Tibial artery (tissue), 4 donors: ENCODE data around the gene FOXF1.

Experiments used
- DNase-seq, 2 donors: peaks; one replicate each; pipeline ENCODE4 v3.0.0-alpha.2; 2019
- H3K27ac ChIP-seq, 2 donors: fragments of 200-600 bp; sonication (generic) in 1 of 2; 1 replicate in 1 of 2; 2 replicates in 1 of 2; pipeline ENCODE4 v1.5.1; 2018 to 2019; ENCODE audit warnings: mild to moderate bottlenecking in 1 of 2
- H3K27me3 ChIP-seq, 2 donors: fragments of 200-600 bp; sonication (generic) in 1 of 2; one replicate each; pipeline versions ENCODE4 v1.5.1 to v1.6.0; 2016 to 2019
- H3K36me3 ChIP-seq, 3 donors: fragments of 200-600 bp; sonication (generic) in 2 of 3; one replicate each; pipeline ENCODE4 v1.5.1; 2016 to 2019; ENCODE audit warnings: mild to moderate bottlenecking in 2 of 3
- H3K4me1 ChIP-seq, 4 donors: fragments of 200-600 bp; sonication (generic) in 2 of 4; 1 replicate in 3 of 4; 2 replicates in 1 of 4; pipeline ENCODE4 v1.5.1; 2016 to 2019
- H3K4me3 ChIP-seq, 2 donors: fragments of 200-600 bp; sonication (generic) in 1 of 2; 1 replicate in 1 of 2; 2 replicates in 1 of 2; pipeline ENCODE4 v1.5.1; 2018 to 2019; ENCODE audit warnings: mild to moderate bottlenecking in 2 of 2
- H3K9me3 ChIP-seq, 3 donors: fragments of 200-600 bp; sonication (generic) in 1 of 3; one replicate each; pipeline ENCODE4 v1.5.1; 2016 to 2019
- intact Hi-C: fragments of 100-400 bp; cut with DNase I; formaldehyde crosslinking; loops from one replicate; pipeline ENCODE4 v1.15.0; 2023; ENCODE audit warnings: low total_unique reads
- TF ChIP-seq, protein P1 (sequence below), 2 experiments: fragments of 200-600 bp in 1 of 2; fragments of 450-650 bp in 1 of 2; IDR thresholded peaks; one replicate each; pipeline ENCODE4 v1.5.1; 2017 to 2019; ENCODE audit warnings: antibody characterized with exemption in 2 of 2, mild to moderate bottlenecking in 1 of 2, moderate library complexity in 1 of 2

Gene FOXF1

DNA sequence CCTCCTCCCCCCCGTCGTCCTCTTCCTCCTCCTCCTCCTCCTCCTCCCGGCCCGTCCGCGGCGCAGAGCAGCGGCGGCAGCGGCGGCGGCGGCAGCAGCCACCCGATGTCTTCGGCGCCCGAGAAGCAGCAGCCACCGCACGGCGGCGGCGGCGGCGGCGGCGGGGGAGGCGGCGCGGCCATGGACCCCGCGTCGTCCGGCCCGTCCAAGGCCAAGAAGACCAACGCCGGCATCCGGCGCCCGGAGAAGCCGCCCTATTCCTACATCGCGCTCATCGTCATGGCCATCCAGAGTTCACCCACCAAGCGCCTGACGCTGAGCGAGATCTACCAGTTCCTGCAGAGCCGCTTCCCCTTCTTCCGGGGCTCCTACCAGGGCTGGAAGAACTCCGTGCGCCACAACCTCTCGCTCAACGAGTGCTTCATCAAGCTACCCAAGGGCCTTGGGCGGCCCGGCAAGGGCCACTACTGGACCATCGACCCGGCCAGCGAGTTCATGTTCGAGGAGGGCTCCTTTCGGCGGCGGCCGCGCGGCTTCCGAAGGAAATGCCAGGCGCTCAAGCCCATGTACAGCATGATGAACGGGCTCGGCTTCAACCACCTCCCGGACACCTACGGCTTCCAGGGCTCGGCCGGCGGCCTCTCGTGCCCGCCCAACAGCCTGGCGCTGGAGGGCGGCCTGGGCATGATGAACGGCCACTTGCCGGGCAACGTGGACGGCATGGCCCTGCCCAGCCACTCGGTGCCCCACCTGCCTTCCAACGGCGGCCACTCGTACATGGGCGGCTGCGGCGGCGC lies at the start of gene FOXF1:
Gene FOXF1, plus strand, starts transcription at position 63 of the 797 bp plus-strand sequence. Its CDS starts 43 bp downstream, at position 106.
- no peak for DNase-seq
- Histone ChIP-seq H3K36me3 (no peaks in the 10 kb centered on the region), H3K27me3 (peaks cover 21 to 92% of the 10 kb centered on the region in 2 donors), H3K4me1 (peaks cover 0 to 50% (median 43%) of the 10 kb centered on the region in 4 donors), H3K27ac (peak within 1 kb of the TSS; percentile 43 to 64), H3K4me3 (peak within 1 kb of the TSS; percentile 58 to 75), H3K9me3 (no peaks in the 10 kb centered on the region)
- intact Hi-C loops, result loop anchor here (5.0 to 10.0 kb wide), 2 partner anchors 168 to 686 kb away; no protein-coding TSS in a partner anchor
- TF ChIP-seq, protein P1, sequence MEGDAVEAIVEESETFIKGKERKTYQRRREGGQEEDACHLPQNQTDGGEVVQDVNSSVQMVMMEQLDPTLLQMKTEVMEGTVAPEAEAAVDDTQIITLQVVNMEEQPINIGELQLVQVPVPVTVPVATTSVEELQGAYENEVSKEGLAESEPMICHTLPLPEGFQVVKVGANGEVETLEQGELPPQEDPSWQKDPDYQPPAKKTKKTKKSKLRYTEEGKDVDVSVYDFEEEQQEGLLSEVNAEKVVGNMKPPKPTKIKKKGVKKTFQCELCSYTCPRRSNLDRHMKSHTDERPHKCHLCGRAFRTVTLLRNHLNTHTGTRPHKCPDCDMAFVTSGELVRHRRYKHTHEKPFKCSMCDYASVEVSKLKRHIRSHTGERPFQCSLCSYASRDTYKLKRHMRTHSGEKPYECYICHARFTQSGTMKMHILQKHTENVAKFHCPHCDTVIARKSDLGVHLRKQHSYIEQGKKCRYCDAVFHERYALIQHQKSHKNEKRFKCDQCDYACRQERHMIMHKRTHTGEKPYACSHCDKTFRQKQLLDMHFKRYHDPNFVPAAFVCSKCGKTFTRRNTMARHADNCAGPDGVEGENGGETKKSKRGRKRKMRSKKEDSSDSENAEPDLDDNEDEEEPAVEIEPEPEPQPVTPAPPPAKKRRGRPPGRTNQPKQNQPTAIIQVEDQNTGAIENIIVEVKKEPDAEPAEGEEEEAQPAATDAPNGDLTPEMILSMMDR (IDR thresholded peaks at IDR 0.05), result no peak

DNA sequence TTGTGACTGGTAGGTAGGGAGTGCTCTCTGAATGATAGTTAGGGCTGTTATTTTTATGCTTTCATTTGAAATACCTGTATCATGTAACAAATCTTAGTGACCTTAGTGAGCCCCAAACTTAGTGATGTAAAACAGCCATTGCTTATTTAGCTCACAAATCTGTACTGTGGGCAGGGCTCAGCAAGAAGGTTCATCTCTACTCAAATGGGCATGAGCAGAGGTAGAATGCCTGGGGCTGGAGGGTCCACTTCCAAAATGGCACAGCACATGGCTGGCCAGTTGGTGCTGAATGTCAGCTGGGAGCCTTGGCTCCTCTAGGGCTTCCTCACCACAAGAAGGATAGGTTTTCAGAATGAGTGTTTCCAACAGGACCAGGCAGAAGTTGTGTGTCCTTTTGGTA lies 49.3 kb upstream of the FOXF1 start:
- TF ChIP-seq, protein P1 (IDR thresholded peaks at IDR 0.05), result no peak
- peaks cover 0 to 30% of the 10 kb centered on the region in 2 donors for H3K27me3 ChIP-seq
- no peak overlapping the region for H3K4me3 ChIP-seq
- no peaks in the 10 kb centered on the region for H3K36me3 ChIP-seq
- no peak for DNase-seq
- peaks cover 0 to 17% (median 9%) of the 10 kb centered on the region in 3 donors for H3K9me3 ChIP-seq
- intact Hi-C loops, result no loop called here
- H3K4me1 ChIP-seq, result no peaks in the 10 kb centered on the region
- no peak overlapping the region for H3K27ac ChIP-seq

DNA sequence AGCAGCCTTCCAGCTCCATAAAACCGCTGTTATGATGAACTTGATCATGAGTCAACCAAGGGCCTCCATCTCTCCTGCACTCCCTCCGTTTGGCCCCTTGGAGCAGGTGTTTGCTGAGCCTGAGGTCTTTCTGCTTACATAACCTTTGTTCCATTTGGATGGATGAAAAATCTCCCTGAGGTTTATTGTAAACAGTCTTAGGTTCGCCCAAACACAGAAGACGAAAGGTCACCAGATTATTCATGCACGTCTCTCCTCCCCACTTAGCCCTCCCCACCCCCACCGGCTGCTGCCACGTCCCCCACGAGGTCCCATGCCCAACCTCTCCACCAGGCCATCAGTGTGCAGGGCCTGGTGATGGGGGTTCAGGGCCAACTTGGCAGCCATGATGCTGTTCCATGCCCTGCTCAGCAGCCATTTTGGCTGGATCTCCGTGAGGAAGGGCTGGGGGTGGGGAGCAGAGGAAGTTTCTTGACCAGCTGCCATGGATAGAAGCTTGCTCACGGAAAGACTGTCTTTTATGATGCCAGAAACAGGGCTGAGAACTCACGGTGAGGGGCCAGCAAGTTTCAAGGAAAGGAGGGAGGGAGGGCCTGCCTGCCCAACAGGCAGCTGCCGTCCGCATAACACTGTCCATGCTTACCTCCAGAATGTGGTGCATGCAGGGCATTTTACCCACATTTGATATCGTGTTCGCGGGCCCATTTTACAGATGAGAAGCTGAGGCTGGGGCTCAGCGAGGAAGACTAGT lies 47.8 kb upstream of the FOXF1 start:
- no peaks in the 10 kb centered on the region for H3K4me1 ChIP-seq
- peaks cover 0 to 25% of the 10 kb centered on the region in 2 donors for H3K27me3 ChIP-seq
- H3K9me3 ChIP-seq, result peaks cover 0 to 17% (median 9%) of the 10 kb centered on the region in 3 donors
- intact Hi-C loops, result no loop called here
- H3K4me3 ChIP-seq, result no peak overlapping the region
- no peak overlapping the region for H3K27ac ChIP-seq
- H3K36me3 ChIP-seq, result no peaks in the 10 kb centered on the region
- no peak for DNase-seq
- TF ChIP-seq, protein P1 (IDR thresholded peaks at IDR 0.05), result no peak

DNA sequence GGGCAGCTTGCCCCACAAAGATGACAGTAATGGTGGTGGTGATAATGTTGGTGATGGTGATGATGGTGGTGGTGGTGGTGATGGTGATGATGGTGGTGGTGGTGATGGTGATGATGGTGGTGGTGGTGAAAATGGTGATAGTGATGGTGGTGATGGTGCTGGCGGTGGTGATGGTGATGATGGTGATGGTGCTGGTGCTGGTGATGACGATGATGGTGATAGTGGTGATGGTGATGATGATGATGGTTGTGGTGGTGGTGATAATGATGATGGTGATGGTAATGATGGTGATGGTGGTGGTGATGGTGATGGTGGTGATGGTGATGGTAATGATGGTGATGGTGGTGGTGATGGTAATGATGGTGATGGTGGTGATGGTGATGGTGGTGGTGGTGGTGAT lies 46.3 kb upstream of the FOXF1 start:
- TF ChIP-seq, protein P1 (IDR thresholded peaks at IDR 0.05), result no peak
- no peak overlapping the region for H3K27ac ChIP-seq
- H3K9me3 ChIP-seq, result peaks cover 0 to 17% (median 9%) of the 10 kb centered on the region in 3 donors
- intact Hi-C loops, result no loop called here
- no peaks in the 10 kb centered on the region for H3K4me1 ChIP-seq
- H3K4me3 ChIP-seq, result no peak overlapping the region
- DNase-seq, result no peak
- H3K27me3 ChIP-seq, result peaks cover 0 to 16% of the 10 kb centered on the region in 2 donors
- no peaks in the 10 kb centered on the region for H3K36me3 ChIP-seq

DNA sequence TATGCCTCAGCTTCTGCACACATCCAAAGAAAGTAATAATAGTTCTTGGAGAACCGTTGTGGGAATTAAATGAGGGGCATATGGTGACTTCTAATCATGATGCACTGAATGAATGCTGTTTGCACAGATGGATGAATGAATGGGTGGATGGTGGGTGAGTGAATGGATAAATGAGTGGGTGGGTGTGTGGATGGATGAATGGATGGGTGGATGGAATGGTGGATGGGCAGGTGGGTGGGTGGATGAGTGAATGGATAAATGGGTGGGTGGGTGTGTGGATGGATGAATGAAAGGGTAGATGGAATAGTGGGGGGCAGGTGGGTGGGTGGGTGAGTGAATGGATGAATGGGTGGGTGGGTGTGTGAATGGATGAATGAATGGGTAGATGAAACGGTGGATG lies 44.9 kb upstream of the FOXF1 start:
- peaks cover 0 to 8% of the 10 kb centered on the region in 2 donors for H3K27me3 ChIP-seq
- no peaks in the 10 kb centered on the region for H3K36me3 ChIP-seq
- TF ChIP-seq, protein P1 (IDR thresholded peaks at IDR 0.05), result no peak
- H3K4me3 ChIP-seq, result no peak overlapping the region
- no peak for DNase-seq
- H3K27ac ChIP-seq, result no peak overlapping the region
- H3K4me1 ChIP-seq, result no peaks in the 10 kb centered on the region
- intact Hi-C loops, result no loop called here
- H3K9me3 ChIP-seq, result peaks cover 0 to 12% (median 9%) of the 10 kb centered on the region in 3 donors
